Neutrophil (primary cell): ENCODE results near the gene ADAMTS8.

ENCODE experiments used
- H3K27ac ChIP-seq: fragments of 200-600 bp; sonication (generic); 2 replicates; pipeline ENCODE4 v1.5.1; 2016; ENCODE audit warnings: mild to moderate bottlenecking, moderate library complexity
- H3K27me3 ChIP-seq: fragments of 200-600 bp; sonication (generic); 2 replicates; pipeline ENCODE4 v1.6.0; 2016; ENCODE audit warnings: mild to moderate bottlenecking
- H3K36me3 ChIP-seq: fragments of 200-600 bp; sonication (generic); 2 replicates; pipeline ENCODE4 v1.5.1; 2017
- H3K4me1 ChIP-seq, 2 experiments: fragments of 200-600 bp in 1 of 2; sonication (generic) in 1 of 2; 1 replicate in 1 of 2; 2 replicates in 1 of 2; pipeline versions ENCODE4 v1.5.1 to v1.6.1; 2013 to 2016; ENCODE audit warnings: low read depth in 1 of 2, low read length in 1 of 2, mild to moderate bottlenecking in 1 of 2, moderate library complexity in 1 of 2; ENCODE audit not compliant: control insufficient read depth in 1 of 2, insufficient read depth in 1 of 2
- H3K4me3 ChIP-seq, 2 experiments: fragments of 200-600 bp in 1 of 2; sonication (generic) in 1 of 2; 1 replicate in 1 of 2; 2 replicates in 1 of 2; pipeline ENCODE4 v1.5.1; 2013 to 2016; ENCODE audit warnings: low read depth in 1 of 2, low read length in 1 of 2, mild to moderate bottlenecking in 1 of 2, moderate library complexity in 1 of 2
- H3K9me3 ChIP-seq: fragments of 200-600 bp; sonication (generic); 2 replicates; pipeline ENCODE4 v1.5.1; 2016
- CTCF ChIP-seq: fragments of 200-600 bp; sonication (generic); IDR thresholded peaks from 2 replicates; pipeline ENCODE4 v1.5.1; 2016; ENCODE audit warnings: antibody characterized with exemption

ADAMTS8 gene

GRCh38 chr11:130474637-130475400 lies 46.4 kb upstream of the ADAMTS8 start:
- H3K27ac ChIP-seq, result no peak overlapping the region
- no peaks in the 10 kb centered on the region for H3K27me3 ChIP-seq
- H3K36me3 ChIP-seq, result no peaks in the 10 kb centered on the region
- no peak overlapping the region for H3K4me3 ChIP-seq
- no peak for TF ChIP-seq CTCF
- no peaks in the 10 kb centered on the region for H3K4me1 ChIP-seq
- H3K9me3 ChIP-seq, result no peaks in the 10 kb centered on the region

GRCh38 chr11:130473795-130474377 lies 45.5 kb upstream of the ADAMTS8 start:
- TF ChIP-seq CTCF, result no peak
- no peak overlapping the region for H3K27ac ChIP-seq
- H3K4me1 ChIP-seq, result no peaks in the 10 kb centered on the region
- H3K36me3 ChIP-seq, result no peaks in the 10 kb centered on the region
- H3K9me3 ChIP-seq, result no peaks in the 10 kb centered on the region
- no peak overlapping the region for H3K4me3 ChIP-seq
- H3K27me3 ChIP-seq, result no peaks in the 10 kb centered on the region

- Histone ChIP-seq H3K27ac (no peak overlapping the region), H3K27me3 (no peaks in the 10 kb centered on the region), H3K9me3 (no peaks in the 10 kb centered on the region), H3K4me3 (no peak overlapping the region), H3K36me3 (no peaks in the 10 kb centered on the region), H3K4me1 (no peaks in the 10 kb centered on the region)
- TF ChIP-seq CTCF, result no peak
Observed at GRCh38 chr11:130473056-130473794, 44.8 kb upstream of the ADAMTS8 start.

- Histone ChIP-seq H3K36me3 (no peaks in the 10 kb centered on the region), H3K4me1 (no peaks in the 10 kb centered on the region), H3K9me3 (no peaks in the 10 kb centered on the region), H3K4me3 (no peak overlapping the region), H3K27me3 (no peaks in the 10 kb centered on the region), H3K27ac (no peak overlapping the region)
- TF ChIP-seq CTCF, result no peak
Observed at GRCh38 chr11:130472434-130472961, 44.1 kb upstream of the ADAMTS8 start.

- Histone ChIP-seq H3K27me3 (no peaks in the 10 kb centered on the region), H3K9me3 (no peaks in the 10 kb centered on the region), H3K4me1 (no peaks in the 10 kb centered on the region), H3K27ac (no peak overlapping the region), H3K4me3 (no peak overlapping the region), H3K36me3 (no peaks in the 10 kb centered on the region)
- TF ChIP-seq CTCF, result no peak
Observed at GRCh38 chr11:130471731-130472433, 43.5 kb upstream of the ADAMTS8 start.
